DOHH2 (cell line): ENCODE measurements around the gene RALGDS.

ENCODE experiments used
- H3F3A ChIP-seq: fragments of 200-600 bp; sonication (generic), shearing (Covaris generic); 2 replicates; pipeline ENCODE4 v1.6.0; 2016; ENCODE audit warnings: antibody characterized with exemption, mild to moderate bottlenecking; ENCODE audit not compliant: control insufficient read depth, insufficient read depth
- H3K27ac ChIP-seq: fragments of 200-600 bp; sonication (generic); 2 replicates; pipeline ENCODE4 v1.5.1; 2014; ENCODE audit warnings: low read depth, mild to moderate bottlenecking, low read length, moderate library complexity
- H3K27me3 ChIP-seq: fragments of 200-600 bp; sonication (generic); 2 replicates; pipeline ENCODE4 v1.6.1; 2014; ENCODE audit warnings: mild to moderate bottlenecking, low read length, mixed read lengths; ENCODE audit not compliant: control insufficient read depth
- H3K36me3 ChIP-seq: fragments of 200-600 bp; sonication (generic); 2 replicates; pipeline ENCODE4 v1.6.1; 2014; ENCODE audit warnings: mild to moderate bottlenecking, low read length, moderate library complexity, mixed read lengths; ENCODE audit not compliant: control insufficient read depth
- H3K4me1 ChIP-seq: fragments of 200-600 bp; sonication (generic); 2 replicates; pipeline ENCODE4 v1.6.1; 2014; ENCODE audit warnings: mild to moderate bottlenecking, low read length, mixed read lengths; ENCODE audit not compliant: control insufficient read depth
- H3K4me2 ChIP-seq: fragments of 200-600 bp; sonication (generic); 2 replicates; pipeline ENCODE4 v1.6.0; 2014; ENCODE audit warnings: mild to moderate bottlenecking, low read length, moderate library complexity
- H3K4me3 ChIP-seq: fragments of 200-600 bp; sonication (generic); 2 replicates; pipeline ENCODE4 v1.5.1; 2014; ENCODE audit warnings: mild to moderate bottlenecking, low read length, mixed read lengths
- H3K79me2 ChIP-seq: fragments of 200-600 bp; sonication (generic); 2 replicates; pipeline ENCODE4 v1.6.1; 2014; ENCODE audit warnings: mild to moderate bottlenecking, low read length, mixed read lengths; ENCODE audit not compliant: control insufficient read depth
- H3K9me2 ChIP-seq: fragments of 200-600 bp; sonication (generic); replicated peaks from 2 replicates; pipeline ENCODE4 v1.6.1; 2014; ENCODE audit warnings: mild to moderate bottlenecking, low read length, mixed read lengths; ENCODE audit not compliant: control insufficient read depth
- H3K9me3 ChIP-seq: fragments of 200-600 bp; sonication (generic); 2 replicates; pipeline ENCODE4 v1.6.1; 2014; ENCODE audit warnings: antibody characterized with exemption, low read length, mixed read lengths; ENCODE audit not compliant: control insufficient read depth, insufficient read depth
- H4K20me1 ChIP-seq: fragments of 200-600 bp; sonication (generic); 2 replicates; pipeline ENCODE4 v1.6.0; 2014; ENCODE audit warnings: low read depth, mild to moderate bottlenecking, antibody characterized with exemption, low read length, moderate library complexity; ENCODE audit not compliant: control insufficient read depth, insufficient read depth
- EZH2phosphoT487 ChIP-seq: fragments of 200-600 bp; sonication (generic); IDR thresholded peaks from 2 replicates; pipeline ENCODE4 v1.6.1; 2017; ENCODE audit warnings: borderline replicate concordance, mild to moderate bottlenecking, antibody characterized with exemption, low read length, moderate library complexity, mixed read lengths
- TF ChIP-seq, protein P1 (sequence below): fragments of 200-600 bp; sonication (generic); IDR thresholded peaks from one replicate; pipeline ENCODE4 v1.5.1; 2014; ENCODE audit warnings: antibody characterized with exemption, mild to moderate bottlenecking, low read depth, low read length; ENCODE audit not compliant: poor library complexity, severe bottlenecking

The RALGDS gene

DNA sequence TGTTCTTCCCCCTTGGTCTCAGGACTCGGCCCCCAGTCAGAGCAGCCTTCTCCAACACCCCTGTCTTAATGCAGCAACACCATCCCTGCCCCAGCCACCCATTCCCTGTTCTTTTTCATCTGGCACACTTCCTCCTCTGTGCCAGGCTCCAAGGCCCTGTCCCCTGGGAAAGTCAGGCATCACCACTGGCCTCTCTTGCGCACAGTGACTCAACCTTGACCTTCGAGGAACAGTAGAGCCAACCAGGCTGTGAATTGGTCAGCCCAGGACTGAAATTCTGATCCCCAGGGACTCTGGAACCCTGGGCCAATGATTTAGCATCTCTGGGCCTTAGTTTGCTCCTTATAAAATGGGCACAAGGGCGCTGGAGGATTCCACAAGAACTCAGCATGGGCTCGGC is 10.5 kb upstream of the RALGDS start:
- Histone ChIP-seq H3K27me3 (no peaks in the 10 kb centered on the region), H3K4me2 (no peak overlapping the region), H3K27ac (no peak overlapping the region), H3F3A (no peaks in the 10 kb centered on the region), H3K9me2 (no peaks in the 10 kb centered on the region), H3K4me3 (no peak overlapping the region), H3K36me3 (peaks cover 3% of the 10 kb centered on the region; the same call in 1 of the 2 replicates), H4K20me1 (peaks cover 12% of the 10 kb centered on the region), H3K4me1 (peaks cover 23% of the 10 kb centered on the region), H3K9me3 (no peaks in the 10 kb centered on the region), H3K79me2 (peaks cover 74% of the 10 kb centered on the region)
- no peak for TF ChIP-seq EZH2phosphoT487
- TF ChIP-seq, protein P1, sequence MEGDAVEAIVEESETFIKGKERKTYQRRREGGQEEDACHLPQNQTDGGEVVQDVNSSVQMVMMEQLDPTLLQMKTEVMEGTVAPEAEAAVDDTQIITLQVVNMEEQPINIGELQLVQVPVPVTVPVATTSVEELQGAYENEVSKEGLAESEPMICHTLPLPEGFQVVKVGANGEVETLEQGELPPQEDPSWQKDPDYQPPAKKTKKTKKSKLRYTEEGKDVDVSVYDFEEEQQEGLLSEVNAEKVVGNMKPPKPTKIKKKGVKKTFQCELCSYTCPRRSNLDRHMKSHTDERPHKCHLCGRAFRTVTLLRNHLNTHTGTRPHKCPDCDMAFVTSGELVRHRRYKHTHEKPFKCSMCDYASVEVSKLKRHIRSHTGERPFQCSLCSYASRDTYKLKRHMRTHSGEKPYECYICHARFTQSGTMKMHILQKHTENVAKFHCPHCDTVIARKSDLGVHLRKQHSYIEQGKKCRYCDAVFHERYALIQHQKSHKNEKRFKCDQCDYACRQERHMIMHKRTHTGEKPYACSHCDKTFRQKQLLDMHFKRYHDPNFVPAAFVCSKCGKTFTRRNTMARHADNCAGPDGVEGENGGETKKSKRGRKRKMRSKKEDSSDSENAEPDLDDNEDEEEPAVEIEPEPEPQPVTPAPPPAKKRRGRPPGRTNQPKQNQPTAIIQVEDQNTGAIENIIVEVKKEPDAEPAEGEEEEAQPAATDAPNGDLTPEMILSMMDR: no peak

DNA sequence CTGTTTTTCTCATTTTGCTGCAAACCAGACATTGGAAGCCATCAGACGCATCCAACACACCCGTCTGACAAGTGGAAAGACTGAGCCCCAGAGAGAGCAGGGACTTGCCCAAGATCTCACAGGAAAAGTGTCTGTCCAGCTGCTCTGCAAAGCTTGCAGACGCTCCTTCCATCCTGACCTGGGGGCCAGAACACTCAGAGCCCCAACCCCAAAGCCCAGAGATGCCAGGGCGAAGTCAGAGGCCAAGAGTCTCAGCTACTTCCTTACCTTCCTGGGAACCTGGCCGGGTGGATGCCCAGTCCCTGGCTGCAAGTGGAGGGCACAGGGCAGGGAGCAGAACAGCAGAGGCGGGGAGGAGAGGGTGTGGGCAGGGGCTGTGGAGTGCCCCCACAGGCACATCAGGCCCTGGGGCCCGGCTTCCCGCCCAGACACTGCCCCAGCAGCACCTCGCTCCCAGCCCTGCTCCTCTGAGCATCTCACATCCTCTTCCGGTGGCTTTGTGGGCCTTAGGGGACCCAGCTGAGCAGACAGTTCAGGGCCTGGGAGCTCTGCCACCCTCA is 9.7 kb upstream of the RALGDS start:
- Histone ChIP-seq H3K9me2 (no peaks in the 10 kb centered on the region), H3K4me3 (no peak overlapping the region), H3K79me2 (peaks cover 72% of the 10 kb centered on the region), H3K4me1 (peaks cover 29% of the 10 kb centered on the region), H3F3A (no peaks in the 10 kb centered on the region), H3K36me3 (peaks cover 3% of the 10 kb centered on the region; the same call in 1 of the 2 replicates), H3K27me3 (no peaks in the 10 kb centered on the region), H3K9me3 (no peaks in the 10 kb centered on the region), H3K27ac (no peak overlapping the region), H4K20me1 (peaks cover 18% of the 10 kb centered on the region), H3K4me2 (peak overlapping the region; percentile 16; the same call in 1 of the 2 replicates)
- TF ChIP-seq, protein P1: no peak
- no peak for TF ChIP-seq EZH2phosphoT487

DNA sequence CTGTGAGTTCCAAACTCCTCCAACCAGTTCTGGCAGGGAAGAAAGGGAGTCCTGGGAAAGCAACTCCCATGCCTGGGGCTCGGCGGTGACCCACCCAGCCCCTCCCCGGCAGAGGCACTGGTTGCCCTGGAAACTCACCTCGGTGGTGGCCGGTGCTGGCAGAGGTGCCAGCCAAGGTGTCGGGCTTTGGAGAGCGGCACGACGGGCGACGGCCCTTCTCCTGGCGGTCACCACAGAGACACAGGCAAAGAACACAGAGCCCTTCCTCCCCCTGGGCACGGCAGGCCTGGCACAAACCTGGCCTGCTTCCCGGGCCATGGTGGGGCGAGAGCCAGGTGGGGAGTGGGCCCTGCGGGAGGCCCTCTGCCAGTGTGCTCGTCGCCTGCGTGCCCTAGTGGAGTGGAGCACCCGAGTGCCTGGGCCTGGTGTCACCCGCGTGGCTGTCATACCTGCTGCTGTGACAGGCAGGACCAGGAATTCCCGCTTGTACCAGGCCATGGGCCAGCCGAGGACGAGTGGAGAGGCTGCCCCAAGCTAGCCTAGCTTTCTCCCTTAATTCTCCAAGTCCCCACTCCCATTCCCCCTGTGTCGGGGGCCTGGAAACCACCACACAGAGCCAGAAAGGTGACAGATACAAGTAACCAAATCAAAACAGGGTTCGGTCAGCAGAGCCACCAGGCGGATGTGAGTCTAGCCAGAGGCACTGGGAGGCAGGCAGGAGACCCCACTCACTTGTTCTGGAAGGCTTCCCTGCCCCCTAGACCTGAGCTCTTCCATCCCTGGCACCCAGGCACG is 8.2 kb upstream of the RALGDS start:
- peaks cover 3% of the 10 kb centered on the region; the same call in 1 of the 2 replicates for H3K36me3 ChIP-seq
- H3K27ac ChIP-seq: no peak overlapping the region
- no peaks in the 10 kb centered on the region for H3K27me3 ChIP-seq
- no peak overlapping the region for H3K4me2 ChIP-seq
- H3K9me2 ChIP-seq: no peaks in the 10 kb centered on the region
- H3F3A ChIP-seq: no peaks in the 10 kb centered on the region
- peaks cover 28% of the 10 kb centered on the region for H3K4me1 ChIP-seq
- no peak overlapping the region for H3K4me3 ChIP-seq
- peaks cover 20% of the 10 kb centered on the region for H4K20me1 ChIP-seq
- H3K9me3 ChIP-seq: no peaks in the 10 kb centered on the region
- no peak for TF ChIP-seq EZH2phosphoT487
- TF ChIP-seq, protein P1: no peak
- peaks cover 62% of the 10 kb centered on the region for H3K79me2 ChIP-seq
